ENCODE data around the gene COPE. TPM values are rescaled to one million over a fixed set of nuclear protein-coding genes. Genes with fewer than 3 reads are reported as not detected.

Gene COPE
- total RNA-seq, 1 donor from 2014 or later: 141 TPM

- Histone ChIP-seq H3K27ac (no peak overlapping the region), H3K36me3 (peaks cover 1% of the 10 kb centered on the region), H3K4me3 (no peak overlapping the region), H3K27me3 (peaks cover 24% of the 10 kb centered on the region), H3K9me3 (no peaks in the 10 kb centered on the region), H3K4me1 (peaks cover 3% of the 10 kb centered on the region)
- intact Hi-C loops (cut with DNase I): no loop called here
- no peak for TF ChIP-seq CTCF (IDR thresholded peaks at IDR 0.05)
- no peak for DNase-seq
- ATAC-seq: no peak
These were observed 25.5 kb downstream of the COPE start for GRCh38 chr19:18893587-18894253.

GRCh38 chr19:18889949-18890745, 29.0 kb downstream of the COPE start:
- H3K27ac ChIP-seq: no peak overlapping the region
- intact Hi-C loops (cut with DNase I): no loop called here
- no peak for ATAC-seq
- H3K4me3 ChIP-seq: no peak overlapping the region
- H3K36me3 ChIP-seq: no peaks in the 10 kb centered on the region
- no peak for TF ChIP-seq CTCF (IDR thresholded peaks at IDR 0.05)
- peaks cover 3% of the 10 kb centered on the region for H3K4me1 ChIP-seq
- DNase-seq: no peak
- H3K27me3 ChIP-seq: peaks cover 12% of the 10 kb centered on the region
- no peaks in the 10 kb centered on the region for H3K9me3 ChIP-seq

GRCh38 chr19:18886972-18887371, 32.2 kb downstream of the COPE start:
- intact Hi-C loops (cut with DNase I): no loop called here
- ATAC-seq: no peak
- H3K4me1 ChIP-seq: no peaks in the 10 kb centered on the region
- TF ChIP-seq CTCF (IDR thresholded peaks at IDR 0.05): no peak
- H3K4me3 ChIP-seq: no peak overlapping the region
- no peaks in the 10 kb centered on the region for H3K27me3 ChIP-seq
- H3K27ac ChIP-seq: no peak overlapping the region
- no peaks in the 10 kb centered on the region for H3K36me3 ChIP-seq
- DNase-seq: no peak
- H3K9me3 ChIP-seq: no peaks in the 10 kb centered on the region

GRCh38 chr19:18883526-18884304, 35.5 kb downstream of the COPE start:
- H3K27me3 ChIP-seq: no peaks in the 10 kb centered on the region
- H3K4me3 ChIP-seq: no peak overlapping the region
- no peaks in the 10 kb centered on the region for H3K4me1 ChIP-seq
- no peaks in the 10 kb centered on the region for H3K9me3 ChIP-seq
- no peak for ATAC-seq
- H3K36me3 ChIP-seq: no peaks in the 10 kb centered on the region
- no peak overlapping the region for H3K27ac ChIP-seq
- DNase-seq: no peak
- TF ChIP-seq CTCF (IDR thresholded peaks at IDR 0.05): no peak
- intact Hi-C loops (cut with DNase I): no loop called here

- H3K4me1 ChIP-seq: no peaks in the 10 kb centered on the region
- H3K36me3 ChIP-seq: no peaks in the 10 kb centered on the region
- no peaks in the 10 kb centered on the region for H3K27me3 ChIP-seq
- TF ChIP-seq CTCF (IDR thresholded peaks at IDR 0.05): no peak
- no peak for DNase-seq
- no peak overlapping the region for H3K27ac ChIP-seq
- H3K9me3 ChIP-seq: no peaks in the 10 kb centered on the region
- no peak for ATAC-seq
- intact Hi-C loops (cut with DNase I): no loop called here
- H3K4me3 ChIP-seq: no peak overlapping the region
These were observed 37.7 kb downstream of the COPE start for GRCh38 chr19:18881491-18881890.

All from upper lobe of right lung (tissue), 1 donor.